Endothelial cell of hepatic sinusoid (primary cell): Measurements from ENCODE around the gene BLTP3B.

Experiments used
- in situ Hi-C: cut with HindIII; loops from 2 replicates; pipeline ENCODE4 v1.10.0; 2017; ENCODE audit warnings: low sequenced_read_pairs

Gene BLTP3B

DNA sequence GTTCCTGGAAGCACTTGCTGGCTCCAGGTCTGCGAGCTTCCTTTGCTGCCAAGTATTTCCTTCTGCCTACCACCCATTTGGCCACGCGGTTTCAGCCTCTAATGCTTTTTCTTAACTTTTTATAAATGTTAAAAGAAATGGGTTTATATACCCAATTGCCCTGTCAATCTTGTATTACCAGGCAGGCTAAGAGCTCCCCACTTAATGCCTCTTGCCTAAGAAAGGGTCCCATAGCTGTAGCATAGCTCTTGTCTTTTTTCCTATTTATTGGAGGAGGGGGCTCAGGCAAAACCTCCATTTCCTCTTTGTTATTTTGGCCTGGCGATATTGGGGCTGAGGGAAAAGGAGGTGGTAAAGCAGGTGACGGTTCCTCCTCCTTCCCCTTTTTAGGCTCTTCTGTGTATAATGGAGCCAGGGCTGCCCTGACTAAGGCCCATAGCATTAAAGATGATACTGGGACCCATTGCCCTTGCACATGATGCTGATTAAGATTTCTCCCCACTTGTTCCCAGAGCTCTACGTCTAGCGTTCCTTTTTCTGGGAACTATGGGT is 21.6 kb upstream of the BLTP3B start:
- in situ Hi-C loops: loop anchor here (5.0 kb wide), 1 partner anchor 77 kb away; no protein-coding TSS in a partner anchor

- in situ Hi-C loops: loop anchor here (5.0 kb wide), 1 partner anchor 76 kb away; no protein-coding TSS in a partner anchor
Observed at GRCh38 chr12:100163416-100164152, 20.9 kb upstream of the BLTP3B start.

- in situ Hi-C loops: loop anchor here (5.0 kb wide), 1 partner anchor 72 kb away; no protein-coding TSS in a partner anchor
Observed at GRCh38 chr12:100159391-100160104, 16.9 kb upstream of the BLTP3B start.

DNA sequence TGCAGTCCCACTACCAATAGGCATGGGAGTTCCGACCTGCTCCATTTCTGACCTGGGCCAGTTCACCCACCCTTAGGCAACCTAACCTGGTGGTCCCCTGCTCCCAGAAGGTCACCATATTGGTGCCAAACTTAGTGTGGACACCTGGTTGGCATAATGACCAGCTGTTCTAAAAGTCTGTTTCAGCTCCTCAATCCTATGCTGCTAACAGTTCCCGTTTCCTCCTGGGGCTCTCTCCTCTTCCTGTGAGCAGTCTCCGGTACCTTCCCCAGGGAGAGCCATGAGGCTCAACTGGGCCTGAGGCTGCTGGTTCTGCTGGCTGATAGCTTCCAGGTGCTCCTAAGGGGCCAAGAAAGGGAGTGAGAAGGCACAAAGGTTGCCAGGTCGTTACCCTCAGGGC is 15.9 kb upstream of the BLTP3B start:
- in situ Hi-C loops: no loop called here

- in situ Hi-C loops: no loop called here
Observed at GRCh38 chr12:100157427-100157821, 14.8 kb upstream of the BLTP3B start.

DNA sequence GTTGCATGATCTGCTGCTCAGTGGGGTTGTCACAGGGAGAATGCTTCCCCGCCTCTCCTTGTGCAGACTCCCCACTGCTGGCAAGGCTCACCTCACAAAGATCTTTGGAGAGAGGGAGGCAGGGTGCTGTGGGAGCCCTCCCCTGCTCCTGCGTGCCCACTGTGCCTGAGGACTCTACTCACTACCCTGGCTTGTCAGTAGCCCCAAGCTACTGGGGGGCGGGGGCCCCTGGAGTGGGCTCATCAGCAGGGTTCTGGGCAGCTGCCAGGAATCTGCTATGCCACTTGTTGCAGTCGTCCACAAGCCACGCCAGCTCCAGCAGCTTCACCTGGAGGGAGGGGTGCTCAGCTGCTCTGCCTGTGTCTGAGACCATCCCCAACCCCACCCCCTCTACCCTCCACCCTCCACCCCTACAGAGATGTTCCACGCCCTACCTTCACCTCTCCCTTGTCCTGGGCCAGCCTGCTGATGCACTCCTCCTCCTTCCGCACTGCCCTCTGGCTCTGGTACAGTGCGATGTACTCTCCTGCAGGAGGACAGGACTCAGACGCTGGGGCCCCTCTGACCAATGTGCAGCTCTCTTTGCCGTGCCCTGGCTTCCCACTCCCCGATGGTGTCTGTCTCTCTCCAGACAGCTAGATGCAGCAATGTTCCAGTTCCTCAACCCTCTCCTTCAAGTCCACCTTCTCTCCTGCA is 14.2 kb upstream of the BLTP3B start:
- in situ Hi-C loops: no loop called here

GRCh38 chr12:100154474-100155247 is 12.0 kb upstream of the BLTP3B start:
- in situ Hi-C loops: no loop called here

DNA sequence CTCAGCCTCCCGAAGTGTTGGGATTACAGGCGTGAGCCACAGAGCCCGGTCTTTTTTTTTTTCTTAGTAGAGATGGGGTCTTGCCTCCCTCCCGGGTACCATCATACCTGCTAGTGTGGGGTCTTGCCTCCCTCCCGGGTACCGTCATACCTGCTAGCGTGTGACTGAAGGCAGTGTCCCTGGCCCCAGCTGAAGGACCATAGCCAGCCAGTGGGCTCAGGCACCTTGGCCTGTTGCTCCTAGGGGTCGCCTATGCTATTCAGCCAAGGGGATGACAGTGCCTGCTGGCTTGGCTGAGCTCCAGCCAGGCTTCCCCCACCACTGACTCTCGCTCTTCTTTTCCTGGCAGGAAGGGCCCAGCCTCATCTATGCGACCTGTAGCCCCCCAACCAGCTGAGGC is 10.5 kb upstream of the BLTP3B start:
- in situ Hi-C loops: no loop called here

- in situ Hi-C loops: no loop called here
Observed at GRCh38 chr12:100151769-100152168, 9.1 kb upstream of the BLTP3B start.

DNA sequence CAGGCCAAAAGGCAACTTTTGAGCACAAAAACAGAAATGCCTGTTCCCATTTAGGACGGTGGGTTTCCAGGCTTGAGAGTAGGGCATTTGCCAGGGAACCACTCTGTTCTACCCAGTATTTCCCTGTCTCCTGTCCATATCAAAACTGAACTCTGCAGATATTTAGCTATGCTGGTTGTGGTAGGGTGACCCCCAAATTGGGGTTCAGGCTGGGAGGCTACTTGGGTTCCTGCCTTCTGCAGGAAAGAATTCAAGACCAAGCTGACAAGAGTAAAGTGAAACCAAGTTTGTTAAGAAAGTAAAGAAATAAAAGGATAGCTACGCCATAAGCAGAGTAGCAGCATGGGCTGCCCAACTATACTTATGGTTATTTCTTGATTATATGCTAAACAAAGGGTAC is 3.6 kb upstream of the BLTP3B start:
- in situ Hi-C loops: no loop called here

GRCh38 chr12:100145643-100146042 is 3.0 kb upstream of the BLTP3B start:
- in situ Hi-C loops: no loop called here

DNA sequence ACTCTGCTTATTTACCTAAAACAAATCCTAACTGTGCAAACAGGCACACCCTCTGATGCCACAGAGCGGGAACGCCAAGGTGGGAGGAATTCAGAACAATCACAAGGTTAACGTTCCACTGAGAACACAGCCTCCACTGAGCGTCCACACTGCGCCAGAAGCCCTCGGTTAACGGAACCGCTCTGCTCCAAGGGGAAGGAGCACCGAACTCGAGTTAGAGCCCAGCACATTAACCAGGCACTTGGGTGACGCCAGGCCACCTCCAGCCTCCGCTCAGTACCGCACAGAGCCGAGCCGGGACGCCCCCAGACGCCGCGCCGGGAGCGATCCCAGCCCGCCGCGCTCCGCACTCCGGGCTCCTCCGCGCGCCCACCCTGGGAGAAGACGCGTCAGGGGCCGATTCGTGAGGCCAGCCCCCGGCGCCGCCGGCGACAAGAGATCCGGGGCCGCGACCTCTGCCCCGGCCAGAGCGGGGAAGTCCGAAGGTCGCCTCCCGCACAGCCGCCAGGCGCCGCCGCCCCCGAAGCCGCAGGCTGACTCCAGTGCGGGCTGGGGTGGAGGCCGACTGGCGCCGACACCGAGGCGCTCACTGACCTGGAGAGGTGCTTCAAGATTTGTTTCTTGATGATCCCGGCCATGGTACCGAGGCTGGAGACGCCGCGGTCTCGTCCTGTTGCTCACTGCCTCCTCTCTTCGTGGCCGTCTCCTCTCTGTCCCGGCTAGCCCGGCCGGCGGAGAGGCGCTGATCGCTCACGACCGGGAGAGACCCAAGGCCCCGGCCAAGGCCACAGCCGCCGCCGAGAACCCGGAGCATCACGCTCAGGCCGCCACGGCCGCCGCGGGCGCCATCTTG is 450 bp downstream of the BLTP3B start:
- in situ Hi-C loops: no loop called here

DNA sequence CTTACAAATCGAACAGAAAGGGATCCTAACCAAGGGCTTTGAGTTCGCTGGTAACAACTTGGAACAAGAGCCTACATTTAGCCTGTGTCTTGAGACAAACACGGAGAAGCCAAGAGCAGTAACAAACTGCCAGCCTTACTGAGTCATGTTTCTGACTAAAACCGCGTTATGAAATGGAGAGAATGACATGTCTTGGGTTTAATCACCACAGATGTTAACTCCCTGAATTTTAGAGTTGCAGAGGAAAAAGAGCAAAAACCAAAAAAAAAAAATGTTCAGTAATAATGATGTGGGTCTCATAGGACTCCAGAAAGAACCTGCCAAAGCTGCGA is 1.0 kb downstream of the BLTP3B start:
- in situ Hi-C loops: no loop called here

- in situ Hi-C loops: loop anchor here (5.0 kb wide), 1 partner anchor 76 kb away; no protein-coding TSS in a partner anchor
Observed at GRCh38 chr12:100138803-100139098, 3.9 kb downstream of the BLTP3B start.

- in situ Hi-C loops: loop anchor here (5.0 kb wide), 1 partner anchor 76 kb away; no protein-coding TSS in a partner anchor
Observed at GRCh38 chr12:100138048-100138802, 4.4 kb downstream of the BLTP3B start.

DNA sequence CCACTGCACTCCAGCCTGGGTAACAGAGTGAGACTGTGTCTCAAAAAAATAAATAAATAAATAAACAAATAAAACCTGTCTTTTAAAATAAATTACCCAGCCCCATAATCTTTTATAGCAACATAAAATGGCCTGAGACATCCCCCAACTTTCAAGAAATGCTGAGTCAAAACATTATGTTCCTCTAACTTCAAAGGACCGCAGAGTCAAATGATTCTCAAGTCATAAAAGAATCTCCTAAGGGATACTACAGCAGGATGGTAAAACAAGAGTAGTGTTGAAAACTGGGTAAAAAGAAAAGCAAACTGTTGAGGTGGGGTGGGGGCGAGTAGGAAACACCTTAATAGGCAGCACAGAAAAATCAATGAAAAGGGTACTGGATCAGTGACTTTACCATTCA is 9.5 kb downstream of the BLTP3B start:
- in situ Hi-C loops: no loop called here

DNA sequence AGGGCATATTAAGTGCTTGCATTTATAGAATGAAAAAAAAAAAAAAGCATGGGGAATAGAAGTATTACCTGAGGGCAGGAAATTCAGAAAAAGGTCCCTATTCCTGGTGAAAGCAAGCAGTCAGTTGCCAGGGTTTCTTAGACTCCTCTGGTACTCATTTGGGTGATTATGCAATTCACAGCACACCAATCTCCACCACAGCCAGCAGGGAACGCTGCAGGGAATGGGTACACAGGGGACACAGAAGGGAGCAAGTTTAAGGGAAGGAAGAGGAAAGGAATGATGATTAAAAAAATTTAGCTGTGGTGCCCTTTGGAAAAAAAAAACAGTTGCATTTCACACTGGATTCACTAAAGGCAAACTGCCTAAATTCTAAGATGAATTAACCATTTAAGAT is 14.2 kb downstream of the BLTP3B start:
- in situ Hi-C loops: no loop called here

- in situ Hi-C loops: no loop called here
Observed at GRCh38 chr12:100127766-100128511, 14.7 kb downstream of the BLTP3B start.
